Measurements from ENCODE around the gene COL25A1.

COL25A1 gene

GRCh38 chr4:108814326-108814725 is 488.1 kb downstream of the COL25A1 start:
- Mint-ChIP-seq H3K27ac (no peak overlapping the region), H3K36me3 (no peaks in the 10 kb centered on the region), H3K4me3 (no peak overlapping the region), H3K4me1 (no peaks in the 10 kb centered on the region), H3K9me3 (no peaks in the 10 kb centered on the region), H3K27me3 (peaks cover 13% of the 10 kb centered on the region)

- Mint-ChIP-seq H3K27me3 (peaks cover 13% of the 10 kb centered on the region), H3K4me3 (no peak overlapping the region), H3K36me3 (no peaks in the 10 kb centered on the region), H3K9me3 (no peaks in the 10 kb centered on the region), H3K27ac (no peak overlapping the region), H3K4me1 (no peaks in the 10 kb centered on the region)
Observed at GRCh38 chr4:108813261-108813660, 489.2 kb downstream of the COL25A1 start.

- Mint-ChIP-seq H3K27ac (no peak overlapping the region), H3K27me3 (peaks cover 20% of the 10 kb centered on the region), H3K9me3 (no peaks in the 10 kb centered on the region), H3K36me3 (no peaks in the 10 kb centered on the region), H3K4me1 (no peaks in the 10 kb centered on the region), H3K4me3 (no peak overlapping the region)
Observed at GRCh38 chr4:108811486-108811885, 491.0 kb downstream of the COL25A1 start.

- Mint-ChIP-seq H3K4me1 (no peaks in the 10 kb centered on the region), H3K4me3 (no peak overlapping the region), H3K36me3 (no peaks in the 10 kb centered on the region), H3K27me3 (peaks cover 20% of the 10 kb centered on the region), H3K27ac (no peak overlapping the region), H3K9me3 (no peaks in the 10 kb centered on the region)
Observed at GRCh38 chr4:108810087-108810486, 492.4 kb downstream of the COL25A1 start.

- Mint-ChIP-seq H3K4me3 (no peak overlapping the region), H3K4me1 (no peaks in the 10 kb centered on the region), H3K9me3 (no peaks in the 10 kb centered on the region), H3K27ac (no peak overlapping the region), H3K36me3 (no peaks in the 10 kb centered on the region), H3K27me3 (peaks cover 7% of the 10 kb centered on the region)
Observed at GRCh38 chr4:108804648-108805273, 497.7 kb downstream of the COL25A1 start.

GRCh38 chr4:108799306-108799705 is 503.2 kb downstream of the COL25A1 start:
- H3K27me3 Mint-ChIP-seq = no peaks in the 10 kb centered on the region
- no peaks in the 10 kb centered on the region for H3K9me3 Mint-ChIP-seq
- no peaks in the 10 kb centered on the region for H3K4me1 Mint-ChIP-seq
- H3K4me3 Mint-ChIP-seq = no peak overlapping the region
- no peak overlapping the region for H3K27ac Mint-ChIP-seq
- no peaks in the 10 kb centered on the region for H3K36me3 Mint-ChIP-seq

GRCh38 chr4:108796173-108796572 is 506.3 kb downstream of the COL25A1 start:
- Mint-ChIP-seq H3K4me1 (no peaks in the 10 kb centered on the region), H3K27ac (no peak overlapping the region), H3K36me3 (no peaks in the 10 kb centered on the region), H3K27me3 (no peaks in the 10 kb centered on the region), H3K9me3 (no peaks in the 10 kb centered on the region), H3K4me3 (no peak overlapping the region)

- no peaks in the 10 kb centered on the region for H3K27me3 Mint-ChIP-seq
- H3K27ac Mint-ChIP-seq = no peak overlapping the region
- H3K36me3 Mint-ChIP-seq = no peaks in the 10 kb centered on the region
- H3K9me3 Mint-ChIP-seq = no peaks in the 10 kb centered on the region
- no peaks in the 10 kb centered on the region for H3K4me1 Mint-ChIP-seq
- H3K4me3 Mint-ChIP-seq = no peak overlapping the region
Observed at GRCh38 chr4:108795733-108796132, 506.7 kb downstream of the COL25A1 start.

- H3K4me3 Mint-ChIP-seq = no peak overlapping the region
- H3K4me1 Mint-ChIP-seq = no peaks in the 10 kb centered on the region
- H3K36me3 Mint-ChIP-seq = no peaks in the 10 kb centered on the region
- H3K27me3 Mint-ChIP-seq = no peaks in the 10 kb centered on the region
- no peaks in the 10 kb centered on the region for H3K9me3 Mint-ChIP-seq
- H3K27ac Mint-ChIP-seq = no peak overlapping the region
Observed at GRCh38 chr4:108794136-108794535, 508.3 kb downstream of the COL25A1 start.

- Mint-ChIP-seq H3K27ac (no peak overlapping the region), H3K27me3 (no peaks in the 10 kb centered on the region), H3K9me3 (no peaks in the 10 kb centered on the region), H3K36me3 (no peaks in the 10 kb centered on the region), H3K4me1 (no peaks in the 10 kb centered on the region), H3K4me3 (no peak overlapping the region)
Observed at GRCh38 chr4:108793415-108793814, 509.0 kb downstream of the COL25A1 start.

- no peaks in the 10 kb centered on the region for H3K27me3 Mint-ChIP-seq
- no peaks in the 10 kb centered on the region for H3K9me3 Mint-ChIP-seq
- no peaks in the 10 kb centered on the region for H3K4me1 Mint-ChIP-seq
- H3K36me3 Mint-ChIP-seq = no peaks in the 10 kb centered on the region
- no peak overlapping the region for H3K4me3 Mint-ChIP-seq
- no peak overlapping the region for H3K27ac Mint-ChIP-seq
Observed at GRCh38 chr4:108788731-108789130, 513.7 kb downstream of the COL25A1 start.

- H3K27me3 Mint-ChIP-seq = no peaks in the 10 kb centered on the region
Observed at GRCh38 chr4:108787724-108788123, 514.7 kb downstream of the COL25A1 start.

GRCh38 chr4:108787106-108787505 is 515.4 kb downstream of the COL25A1 start:
- no peak overlapping the region for H3K4me3 Mint-ChIP-seq
- H3K36me3 Mint-ChIP-seq = peaks cover 1% of the 10 kb centered on the region
- no peak overlapping the region for H3K27ac Mint-ChIP-seq
- H3K9me3 Mint-ChIP-seq = no peaks in the 10 kb centered on the region
- H3K4me1 Mint-ChIP-seq = no peaks in the 10 kb centered on the region
- no peaks in the 10 kb centered on the region for H3K27me3 Mint-ChIP-seq

More at GRCh38 chr4:108787724-108788123, 514.7 kb downstream of the COL25A1 start:
- Mint-ChIP-seq H3K9me3 (no peaks in the 10 kb centered on the region), H3K4me3 (no peak overlapping the region), H3K36me3 (no peaks in the 10 kb centered on the region), H3K4me1 (no peaks in the 10 kb centered on the region), H3K27ac (no peak overlapping the region)

- Mint-ChIP-seq H3K4me3 (no peak overlapping the region), H3K9me3 (no peaks in the 10 kb centered on the region), H3K36me3 (peaks cover 1% of the 10 kb centered on the region)
Observed at GRCh38 chr4:108786351-108786750, 516.1 kb downstream of the COL25A1 start.

GRCh38 chr4:108783665-108784463 is 518.6 kb downstream of the COL25A1 start:
- Mint-ChIP-seq H3K36me3 (peaks cover 1% of the 10 kb centered on the region), H3K9me3 (no peaks in the 10 kb centered on the region), H3K27me3 (peaks cover 2% of the 10 kb centered on the region), H3K4me3 (no peak overlapping the region), H3K4me1 (no peaks in the 10 kb centered on the region), H3K27ac (no peak overlapping the region)

More at GRCh38 chr4:108786351-108786750, 516.1 kb downstream of the COL25A1 start:
- Mint-ChIP-seq H3K27ac (no peak overlapping the region), H3K4me1 (no peaks in the 10 kb centered on the region), H3K27me3 (peaks cover 1% of the 10 kb centered on the region)

- Mint-ChIP-seq H3K4me1 (no peaks in the 10 kb centered on the region), H3K36me3 (peaks cover 1% of the 10 kb centered on the region), H3K27ac (no peak overlapping the region)
Observed at GRCh38 chr4:108779958-108780357, 522.5 kb downstream of the COL25A1 start.

More at GRCh38 chr4:108779958-108780357, 522.5 kb downstream of the COL25A1 start:
- Mint-ChIP-seq H3K9me3 (no peaks in the 10 kb centered on the region), H3K4me3 (no peak overlapping the region), H3K27me3 (peaks cover 8% of the 10 kb centered on the region)

All from activated naive CD4-positive, alpha-beta T cell treated with anti-CD3 and anti-CD28 coated beads, Interleukin-2, amount 50 U/mL, for 24 hours (primary cell).